Testis (tissue), 3 donors: Measurements from ENCODE around the gene TMEM185B. TPM values are rescaled to one million over a fixed set of nuclear protein-coding genes. Genes with fewer than 3 reads are reported as not detected.
"Not testable (repeated sequence)": the region's sequence is repeated elsewhere in the genome, so short reads cannot be mapped to it uniquely, and the experiment has no call there.

Source experiments
- DNase-seq: peaks from one replicate; pipeline ENCODE4 v3.0.0-alpha.2; 2019
- H3K27ac ChIP-seq, 2 donors: fragments of 200-600 bp; sonication (generic); one replicate each; pipeline ENCODE4 v1.5.1; 2019
- H3K27me3 ChIP-seq: fragments of 200-600 bp; sonication (generic); one replicate; pipeline ENCODE4 v1.5.1; 2019
- H3K36me3 ChIP-seq: fragments of 200-600 bp; sonication (generic); one replicate; pipeline ENCODE4 v1.5.1; 2017; ENCODE audit warnings: low read depth; ENCODE audit errors: missing control alignments
- H3K4me1 ChIP-seq: fragments of 200-600 bp; sonication (generic); one replicate; pipeline ENCODE4 v1.5.1; 2019
- H3K4me3 ChIP-seq, 2 donors: fragments of 200-600 bp; sonication (generic); one replicate each; pipeline ENCODE4 v1.5.1; 2017 to 2019
- H3K9me3 ChIP-seq: fragments of 200-600 bp; sonication (generic); one replicate; pipeline ENCODE4 v1.5.1; 2017
- CTCF ChIP-seq, 3 experiments: fragments of 450-650 bp in 2 of 3; fragments of 200-600 bp in 1 of 3; sonication (generic) in 1 of 3; IDR thresholded peaks; one replicate each; pipeline ENCODE4 v1.5.1; 2016 to 2019; ENCODE audit warnings: antibody characterized with exemption in 3 of 3, mild to moderate bottlenecking in 2 of 3, moderate library complexity in 1 of 3
- POLR2A ChIP-seq: fragments of 450-650 bp; IDR thresholded peaks from one replicate; pipeline ENCODE4 v1.6.1; 2017; ENCODE audit warnings: antibody characterized with exemption, mild to moderate bottlenecking, moderate library complexity
- WGBS, 2 donors: methylation state at CpG; one replicate each; pipeline ENCODE4 v1.1.5; 2018; 5-methylcytosine and 5-hydroxymethylcytosine counted together
- intact Hi-C: fragments of 100-400 bp; cut with DNase I; formaldehyde crosslinking; loops from one replicate; pipeline ENCODE4 v1.15.1; 2023; ENCODE audit warnings: low total_unique reads
- polyA plus RNA-seq: library from polyadenylated mRNA; stranded (reverse); fragments of 350-450 nt; fragmentation: Illumina TruSeq; extraction: RNeasy Lipid Tissue Mini Kit (QIAGEN cat#74804); gene quantifications from one replicate; pipeline ENCODE4 v1.2.3, GENCODE V29; 2014; ENCODE audit warnings: low read depth, low replicate concordance; ENCODE audit not compliant: insufficient read depth
- total RNA-seq, 2 donors: library from RNA; depleted of rRNA; stranded (reverse); fragments of >200 nt; gene quantifications; one replicate each; pipeline ENCODE4 v1.2.3, GENCODE V29; 2016

TMEM185B gene
- total and polyA plus RNA-seq, 3 donors from 2014 or later = 41.2 to 72.5 (median 63.4) TPM

DNA sequence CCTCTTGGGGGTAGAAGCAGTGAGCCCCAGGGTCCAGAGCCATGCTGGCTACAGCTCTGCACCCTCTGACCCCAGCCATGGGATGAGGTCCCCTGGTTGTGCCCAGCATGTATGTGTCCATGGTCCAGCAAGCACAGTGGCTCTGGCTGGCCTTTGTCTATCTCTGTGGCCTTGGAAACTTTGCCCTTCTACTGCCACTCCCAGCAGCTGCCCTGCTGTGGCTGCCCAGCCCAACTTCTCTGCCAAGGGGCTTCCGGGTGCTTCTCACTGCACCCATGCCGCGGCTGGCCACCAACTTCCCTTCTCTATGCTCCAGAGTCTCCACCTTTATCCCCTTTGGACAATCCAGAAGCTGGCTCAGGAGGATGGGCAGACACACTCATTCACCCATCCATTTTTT is 18.8 kb downstream of the TMEM185B start:
- 43 to 60% methylated on average over 2 to 3 of the region's 3 CpGs for WGBS, 2 donors
- DNase-seq = no peak
- TF ChIP-seq CTCF (IDR thresholded peaks at IDR 0.05) (no peak), POLR2A (no peak)
- Histone ChIP-seq H3K4me1 (peaks cover 4% of the 10 kb centered on the region), H3K27ac (no peak overlapping the region), H3K4me3 (no peak overlapping the region), H3K36me3 (no peaks in the 10 kb centered on the region), H3K27me3 (no peaks in the 10 kb centered on the region), H3K9me3 (no peaks in the 10 kb centered on the region)
- intact Hi-C loops = no loop called here

GRCh38 chr2:120204022-120204405 is 19.2 kb downstream of the TMEM185B start:
- Histone ChIP-seq H3K4me3 (no peak overlapping the region), H3K27ac (no peak overlapping the region), H3K4me1 (peaks cover 4% of the 10 kb centered on the region), H3K9me3 (no peaks in the 10 kb centered on the region), H3K36me3 (no peaks in the 10 kb centered on the region), H3K27me3 (no peaks in the 10 kb centered on the region)
- WGBS, 2 donors = 82 to 93% methylated on average over 2 to 5 of the region's 5 CpGs
- TF ChIP-seq POLR2A = no peak
- no peak for TF ChIP-seq CTCF (IDR thresholded peaks at IDR 0.05)
- DNase-seq = no peak
- intact Hi-C loops = no loop called here

DNA sequence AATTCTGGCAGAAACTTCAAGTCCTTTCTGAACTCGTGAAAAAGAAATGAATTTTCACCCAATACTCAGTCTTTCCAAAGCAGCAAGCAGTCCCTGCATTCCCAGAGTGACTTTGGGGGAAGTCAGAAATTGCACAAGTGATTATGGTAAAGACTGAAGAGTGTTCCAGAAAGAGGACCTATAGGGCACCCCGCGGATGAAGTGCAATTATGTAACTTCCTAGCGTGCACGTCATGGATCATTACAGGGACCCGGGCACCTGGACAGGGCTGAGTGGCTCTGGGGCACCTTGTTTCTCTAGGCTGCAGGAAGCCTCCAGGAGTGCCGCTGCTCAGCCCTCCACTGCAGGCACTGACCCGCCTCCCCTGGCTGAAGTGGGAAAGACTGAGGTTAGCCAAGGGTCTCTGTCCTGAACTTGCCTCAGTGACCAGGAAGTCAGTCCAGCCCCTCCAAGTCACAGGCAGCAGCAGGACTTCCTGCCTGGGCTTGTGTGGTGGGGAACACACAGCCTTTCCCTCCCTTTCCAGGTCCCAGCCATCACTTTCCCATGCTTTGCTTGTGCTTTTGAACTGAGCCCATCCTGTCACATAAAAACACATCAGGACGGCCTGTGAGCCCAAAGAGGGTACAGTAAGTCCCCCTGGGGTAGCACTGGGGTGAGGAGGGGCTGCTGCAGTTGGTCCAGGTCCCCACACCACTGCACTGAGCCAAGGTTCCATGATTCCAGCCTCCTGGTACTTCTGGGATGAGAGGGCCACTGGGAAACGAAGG is 19.8 kb downstream of the TMEM185B start:
- DNase-seq = no peak
- H3K4me3 ChIP-seq = no peak overlapping the region
- TF ChIP-seq CTCF (IDR thresholded peaks at IDR 0.05) (no peak), POLR2A (no peak)
- no peaks in the 10 kb centered on the region for H3K9me3 ChIP-seq
- H3K27me3 ChIP-seq = no peaks in the 10 kb centered on the region
- WGBS, 2 donors = 69 to 75% methylated on average over 9 to 10 of the region's 10 CpGs
- no peaks in the 10 kb centered on the region for H3K36me3 ChIP-seq
- H3K27ac ChIP-seq = no peak overlapping the region
- peaks cover 4% of the 10 kb centered on the region for H3K4me1 ChIP-seq
- intact Hi-C loops = no loop called here

GRCh38 chr2:120199817-120200459 is 23.3 kb downstream of the TMEM185B start:
- H3K4me3 ChIP-seq, H3K27me3 ChIP-seq, intact Hi-C loops, H3K36me3 ChIP-seq, DNase-seq, H3K4me1 ChIP-seq, H3K27ac ChIP-seq, H3K9me3 ChIP-seq: not testable (repeated sequence)
- WGBS, 2 donors = 92 to 93% methylated on average over 10 of the region's 10 CpGs

GRCh38 chr2:120195553-120195952 is 27.6 kb downstream of the TMEM185B start:
- Histone ChIP-seq H3K4me1 (no peaks in the 10 kb centered on the region), H3K36me3 (no peaks in the 10 kb centered on the region), H3K4me3 (no peak overlapping the region), H3K9me3 (no peaks in the 10 kb centered on the region), H3K27ac (no peak overlapping the region), H3K27me3 (no peaks in the 10 kb centered on the region)
- 100% methylated on average over 1 of the region's 1 CpG for WGBS, 2 donors
- DNase-seq = no peak
- intact Hi-C loops = no loop called here
- TF ChIP-seq CTCF (IDR thresholded peaks at IDR 0.05) (no peak), POLR2A (no peak)
